HepG2 (cell line): ENCODE data around the gene ITGB1. TPM values are rescaled to one million over a fixed set of nuclear protein-coding genes. Genes with fewer than 3 reads are reported as not detected.
A peak's percentile ranks its signal among the peaks of the same experiment; 100 is the strongest.

Experiments
- ADNP ChIP-seq: sonication (generic); formaldehyde crosslinking; IDR thresholded peaks from 2 replicates; pipeline ENCODE4 v1.4.0; 2020; ENCODE audit warnings: missing genetic modification reagents
- ARID4A ChIP-seq: sonication (generic); formaldehyde crosslinking; IDR thresholded peaks from 2 replicates; pipeline ENCODE4 v1.5.0; 2020; ENCODE audit warnings: mild to moderate bottlenecking, missing genetic modification reagents, borderline replicate concordance
- FOXA3 ChIP-seq: IDR thresholded peaks from 2 replicates; pipeline ENCODE4 v1.6.1; 2016; ENCODE audit warnings: missing genetic modification reagents, missing compliant biosample characterization
- KLF12 ChIP-seq: sonication (generic); formaldehyde crosslinking; IDR thresholded peaks from 2 replicates; pipeline ENCODE4 v1.4.0; 2020; ENCODE audit warnings: missing genetic modification reagents, borderline replicate concordance
- MYC ChIP-seq: sonication (generic); formaldehyde crosslinking; IDR thresholded peaks from 2 replicates; pipeline ENCODE4 v1.9.0; 2021; ENCODE audit warnings: missing genetic modification reagents, borderline replicate concordance
- ZBTB21 ChIP-seq: sonication (generic); formaldehyde crosslinking; IDR thresholded peaks from 2 replicates; pipeline ENCODE4 v1.4.0; 2020; ENCODE audit warnings: missing genetic modification reagents
- ZFP36L2 ChIP-seq: sonication (generic); formaldehyde crosslinking; IDR thresholded peaks from 2 replicates; pipeline ENCODE4 v1.4.0; 2020; ENCODE audit warnings: missing genetic modification reagents
- ZFP41 ChIP-seq: sonication (generic); formaldehyde crosslinking; IDR thresholded peaks from 2 replicates; pipeline ENCODE4 v1.4.0; 2020; ENCODE audit warnings: mild to moderate bottlenecking, missing genetic modification reagents, borderline replicate concordance
- ZNF205 ChIP-seq: IDR thresholded peaks from 2 replicates; pipeline ENCODE4 v1.6.1; 2018; ENCODE audit warnings: missing biosample characterization, missing genetic modification reagents
- ZNF274 ChIP-seq: sonication (generic); formaldehyde crosslinking; IDR thresholded peaks from 2 replicates; pipeline ENCODE4 v1.5.1; 2020; ENCODE audit warnings: mild to moderate bottlenecking, missing genetic modification reagents
- ZNF296 ChIP-seq: sonication (generic); formaldehyde crosslinking; conservative IDR thresholded peaks from 2 replicates; pipeline ENCODE4 v1.5.0; 2020; ENCODE audit warnings: mild to moderate bottlenecking, missing genetic modification reagents
- ZNF44 ChIP-seq: sonication (generic); formaldehyde crosslinking; IDR thresholded peaks from 2 replicates; pipeline ENCODE4 v1.5.1; 2020; ENCODE audit warnings: mild to moderate bottlenecking, missing genetic modification reagents
- ZNF512B ChIP-seq: sonication (generic); formaldehyde crosslinking; IDR thresholded peaks from 2 replicates; pipeline ENCODE4 v1.5.1; 2020; ENCODE audit warnings: missing genetic modification reagents, mild to moderate bottlenecking, borderline replicate concordance
- ZNF609 ChIP-seq: sonication (generic); formaldehyde crosslinking; IDR thresholded peaks from 2 replicates; pipeline ENCODE4 v1.4.0; 2020; ENCODE audit warnings: mild to moderate bottlenecking, missing genetic modification reagents, borderline replicate concordance
- ZNF75D ChIP-seq: sonication (generic); formaldehyde crosslinking; IDR thresholded peaks from 2 replicates; pipeline ENCODE4 v1.8.1; 2023; ENCODE audit warnings: missing genetic modification reagents, mild to moderate bottlenecking, borderline replicate concordance
- ZNF816 ChIP-seq: sonication (generic); formaldehyde crosslinking; IDR thresholded peaks from 2 replicates; pipeline ENCODE4 v1.8.0; 2022; ENCODE audit warnings: missing genetic modification reagents, mild to moderate bottlenecking, borderline replicate concordance
- polyA plus RNA-seq, 8 experiments: library from polyadenylated mRNA; depleted of rRNA in 3 of 8; stranded (reverse) in 7 of 8; unstranded in 1 of 8; fragments of >200 nt; fragmentation: Illumina TruSeq in 4 of 8; extraction: Trizol in 4 of 8; gene quantifications; 2 replicates each; pipeline versions ENCODE4 v1.2.1 to v1.2.3, GENCODE V29; 2011 to 2016; ENCODE audit warnings: low read depth in 4 of 8, missing spikeins in 1 of 8, mixed read lengths in 1 of 8; ENCODE audit not compliant: insufficient read depth in 1 of 8
- total RNA-seq, 5 experiments: library from RNA; depleted of rRNA; stranded (reverse); fragments of >200 nt; fragmentation: Illumina TruSeq; extraction: Trizol; gene quantifications; 2 replicates each; pipeline ENCODE4 v1.2.3, GENCODE V29; 2016; ENCODE audit warnings: low read depth in 1 of 5

Gene ITGB1
- total and polyA plus RNA-seq, 2 of the 13 experiments (the other 11 are each of a cell fraction or from before 2014, with no cell fraction given): 190 to 204 TPM

- TF ChIP-seq FOXA3 (CRISPR knock-in tag) (peak; percentile 77), ZNF75D (CRISPR knock-in tag) (no peak), ZNF296 (CRISPR knock-in tag) (no peak), ZNF816 (CRISPR knock-in tag) (0 out of 2 replicates have a peak, but pooled peaks have one; percentile 34), ADNP (CRISPR knock-in tag) (no peak), ZFP36L2 (CRISPR knock-in tag) (no peak), ZNF44 (no peak), ZNF274 (CRISPR knock-in tag) (no peak), ZNF205 (0 out of 2 replicates have a peak, but pooled peaks have one; percentile 27), ZNF609 (CRISPR knock-in tag) (peak; percentile 72; the same call in 1 of the 2 replicates), MYC (no peak), ZNF512B (CRISPR knock-in tag) (no peak), KLF12 (CRISPR knock-in tag) (no peak), ZFP41 (no peak), ARID4A (CRISPR knock-in tag) (peak; percentile 44; the same call in 1 of the 2 replicates), ZBTB21 (CRISPR knock-in tag) (no peak)
These were observed 25.2 kb upstream of the ITGB1 start (continued) for GRCh38 chr10:32982911-32983909.
